ENCODE data around the gene FANK1.
"Not testable (repeated sequence)": the region's sequence is repeated elsewhere in the genome, so short reads cannot be mapped to it uniquely, and the experiment has no call there.

FANK1 gene

GRCh38 chr10:125896088-125896934 lies at the start of gene FANK1:
Gene FANK1, plus strand, starts transcription at chr10:125896564. Its CDS starts 79 bp downstream, at chr10:125896643.
- H3K4me3 Mint-ChIP-seq = peak within 1 kb of the TSS; percentile 93
- H3K27me3 Mint-ChIP-seq, H3K36me3 Mint-ChIP-seq, H3K9me3 Mint-ChIP-seq: not testable (repeated sequence)
- H3K27ac Mint-ChIP-seq = peak within 1 kb of the TSS; percentile 82
- peaks cover 21% of the 10 kb centered on the region for H3K4me1 Mint-ChIP-seq

GRCh38 chr10:125846894-125847293 lies 49.5 kb upstream of the FANK1 start:
- no peak overlapping the region for H3K27ac Mint-ChIP-seq
- peaks cover 9% of the 10 kb centered on the region for H3K36me3 Mint-ChIP-seq

GRCh38 chr10:125848371-125848770 lies 48.0 kb upstream of the FANK1 start:
- no peaks in the 10 kb centered on the region for H3K9me3 Mint-ChIP-seq
- no peaks in the 10 kb centered on the region for H3K27me3 Mint-ChIP-seq
- no peaks in the 10 kb centered on the region for H3K4me1 Mint-ChIP-seq
- no peak overlapping the region for H3K27ac Mint-ChIP-seq
- H3K36me3 Mint-ChIP-seq = peaks cover 7% of the 10 kb centered on the region
- H3K4me3 Mint-ChIP-seq = no peak overlapping the region

More at GRCh38 chr10:125846894-125847293, 49.5 kb upstream of the FANK1 start:
- Mint-ChIP-seq H3K4me3 (no peak overlapping the region), H3K27me3 (no peaks in the 10 kb centered on the region), H3K9me3 (no peaks in the 10 kb centered on the region), H3K4me1 (no peaks in the 10 kb centered on the region)

GRCh38 chr10:125848857-125849256 lies 47.5 kb upstream of the FANK1 start:
- Mint-ChIP-seq H3K4me3 (no peak overlapping the region), H3K4me1 (no peaks in the 10 kb centered on the region), H3K36me3 (peaks cover 7% of the 10 kb centered on the region), H3K9me3 (no peaks in the 10 kb centered on the region), H3K27ac (no peak overlapping the region), H3K27me3 (no peaks in the 10 kb centered on the region)

GRCh38 chr10:125849448-125849847 lies 46.9 kb upstream of the FANK1 start:
- H3K36me3 Mint-ChIP-seq = peaks cover 9% of the 10 kb centered on the region
- H3K27ac Mint-ChIP-seq = no peak overlapping the region
- H3K4me3 Mint-ChIP-seq = no peak overlapping the region
- H3K4me1 Mint-ChIP-seq = no peaks in the 10 kb centered on the region
- H3K27me3 Mint-ChIP-seq = no peaks in the 10 kb centered on the region
- no peaks in the 10 kb centered on the region for H3K9me3 Mint-ChIP-seq

- Mint-ChIP-seq H3K27me3 (no peaks in the 10 kb centered on the region), H3K4me3 (no peak overlapping the region), H3K9me3 (no peaks in the 10 kb centered on the region), H3K4me1 (no peaks in the 10 kb centered on the region), H3K27ac (peak overlapping the region; percentile 43), H3K36me3 (peaks cover 10% of the 10 kb centered on the region)
Measured at GRCh38 chr10:125850766-125851731, 45.3 kb upstream of the FANK1 start.

- Mint-ChIP-seq H3K4me3 (no peak overlapping the region), H3K27ac (no peak overlapping the region), H3K4me1 (no peaks in the 10 kb centered on the region), H3K9me3 (no peaks in the 10 kb centered on the region), H3K27me3 (no peaks in the 10 kb centered on the region), H3K36me3 (peaks cover 10% of the 10 kb centered on the region)
Measured at GRCh38 chr10:125852487-125852886, 43.9 kb upstream of the FANK1 start.

- H3K27me3 Mint-ChIP-seq = no peaks in the 10 kb centered on the region
- H3K4me1 Mint-ChIP-seq = no peaks in the 10 kb centered on the region
- H3K9me3 Mint-ChIP-seq = no peaks in the 10 kb centered on the region
- H3K27ac Mint-ChIP-seq = no peak overlapping the region
- no peak overlapping the region for H3K4me3 Mint-ChIP-seq
- H3K36me3 Mint-ChIP-seq = peaks cover 3% of the 10 kb centered on the region
Measured at GRCh38 chr10:125857185-125857760, 39.1 kb upstream of the FANK1 start.

GRCh38 chr10:125859128-125859817 lies 37.1 kb upstream of the FANK1 start:
- H3K36me3 Mint-ChIP-seq = peaks cover 3% of the 10 kb centered on the region
- H3K4me1 Mint-ChIP-seq = no peaks in the 10 kb centered on the region
- H3K27me3 Mint-ChIP-seq = no peaks in the 10 kb centered on the region
- no peak overlapping the region for H3K4me3 Mint-ChIP-seq
- peak overlapping the region; percentile 23 for H3K27ac Mint-ChIP-seq
- H3K9me3 Mint-ChIP-seq = no peaks in the 10 kb centered on the region

- Mint-ChIP-seq H3K4me1 (no peaks in the 10 kb centered on the region), H3K27ac (no peak overlapping the region), H3K36me3 (no peaks in the 10 kb centered on the region), H3K4me3 (no peak overlapping the region), H3K9me3 (no peaks in the 10 kb centered on the region), H3K27me3 (no peaks in the 10 kb centered on the region)
Measured at GRCh38 chr10:125865120-125865519, 31.2 kb upstream of the FANK1 start.

GRCh38 chr10:125866421-125867029 lies 29.8 kb upstream of the FANK1 start:
- Mint-ChIP-seq H3K27ac (no peak overlapping the region), H3K4me1 (no peaks in the 10 kb centered on the region), H3K4me3 (no peak overlapping the region), H3K9me3 (no peaks in the 10 kb centered on the region), H3K36me3 (no peaks in the 10 kb centered on the region), H3K27me3 (no peaks in the 10 kb centered on the region)

- H3K36me3 Mint-ChIP-seq = no peaks in the 10 kb centered on the region
- H3K4me3 Mint-ChIP-seq = no peak overlapping the region
- no peaks in the 10 kb centered on the region for H3K27me3 Mint-ChIP-seq
- no peaks in the 10 kb centered on the region for H3K4me1 Mint-ChIP-seq
- H3K9me3 Mint-ChIP-seq = no peaks in the 10 kb centered on the region
- no peak overlapping the region for H3K27ac Mint-ChIP-seq
Measured at GRCh38 chr10:125868372-125868975, 27.9 kb upstream of the FANK1 start.

GRCh38 chr10:125871338-125871737 lies 25.0 kb upstream of the FANK1 start:
- no peak overlapping the region for H3K27ac Mint-ChIP-seq
- no peaks in the 10 kb centered on the region for H3K9me3 Mint-ChIP-seq
- no peak overlapping the region for H3K4me3 Mint-ChIP-seq
- H3K36me3 Mint-ChIP-seq = peaks cover 14% of the 10 kb centered on the region
- no peaks in the 10 kb centered on the region for H3K27me3 Mint-ChIP-seq
- H3K4me1 Mint-ChIP-seq = no peaks in the 10 kb centered on the region

- Mint-ChIP-seq H3K9me3 (no peaks in the 10 kb centered on the region), H3K27ac (no peak overlapping the region), H3K27me3 (no peaks in the 10 kb centered on the region), H3K4me1 (no peaks in the 10 kb centered on the region), H3K4me3 (no peak overlapping the region), H3K36me3 (peaks cover 33% of the 10 kb centered on the region)
Measured at GRCh38 chr10:125878957-125879835, 17.2 kb upstream of the FANK1 start.
